Keratinocyte (primary cell): ENCODE data around the gene REEP6.
"Not testable (repeated sequence)": the region's sequence is repeated elsewhere in the genome, so short reads cannot be mapped to it uniquely, and the experiment has no call there.

Experiments
- EZH2 ChIP-seq: IDR thresholded peaks from one replicate; pipeline ENCODE4 v1.6.1; 2012; ENCODE audit warnings: inconsistent platforms, mild to moderate bottlenecking, low read length, moderate library complexity
- TF ChIP-seq, protein P1 (sequence below), 3 experiments: IDR thresholded peaks in 1 of 3; conservative IDR thresholded peaks in 1 of 3; optimal IDR thresholded peaks in 1 of 3; 2 replicates in 2 of 3; 3 replicates in 1 of 3; pipeline versions ENCODE3 to v1.5.1; 2011; ENCODE audit warnings: low read length in 3 of 3, mild to moderate bottlenecking in 3 of 3, moderate library complexity in 2 of 3, control low read depth in 1 of 3, inconsistent platforms in 1 of 3; ENCODE audit not compliant: insufficient read depth in 2 of 3; ENCODE audit errors: extremely low read depth in 1 of 3

DNA sequence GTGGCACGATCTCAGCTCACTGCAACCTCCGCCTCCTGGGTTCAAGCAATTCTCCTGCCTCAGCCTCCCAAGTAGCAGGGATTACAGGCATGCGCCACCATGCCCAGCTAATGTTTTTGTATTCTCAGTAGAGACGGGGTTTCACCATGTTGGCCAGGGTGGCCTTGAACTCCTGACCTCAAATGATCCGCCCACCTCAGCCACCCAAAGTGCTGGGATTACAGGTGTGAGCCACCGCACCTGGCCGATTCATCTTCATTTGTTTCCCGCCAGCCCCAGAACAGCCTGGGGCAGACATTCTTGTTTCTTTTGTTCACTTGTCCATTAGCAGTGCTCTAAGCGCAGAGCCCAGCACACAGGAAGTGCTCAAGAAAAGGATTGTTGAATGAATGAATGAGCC is 13.9 kb upstream of the REEP6 start:
- not testable (repeated sequence) for TF ChIP-seq EZH2
- TF ChIP-seq, protein P1, sequence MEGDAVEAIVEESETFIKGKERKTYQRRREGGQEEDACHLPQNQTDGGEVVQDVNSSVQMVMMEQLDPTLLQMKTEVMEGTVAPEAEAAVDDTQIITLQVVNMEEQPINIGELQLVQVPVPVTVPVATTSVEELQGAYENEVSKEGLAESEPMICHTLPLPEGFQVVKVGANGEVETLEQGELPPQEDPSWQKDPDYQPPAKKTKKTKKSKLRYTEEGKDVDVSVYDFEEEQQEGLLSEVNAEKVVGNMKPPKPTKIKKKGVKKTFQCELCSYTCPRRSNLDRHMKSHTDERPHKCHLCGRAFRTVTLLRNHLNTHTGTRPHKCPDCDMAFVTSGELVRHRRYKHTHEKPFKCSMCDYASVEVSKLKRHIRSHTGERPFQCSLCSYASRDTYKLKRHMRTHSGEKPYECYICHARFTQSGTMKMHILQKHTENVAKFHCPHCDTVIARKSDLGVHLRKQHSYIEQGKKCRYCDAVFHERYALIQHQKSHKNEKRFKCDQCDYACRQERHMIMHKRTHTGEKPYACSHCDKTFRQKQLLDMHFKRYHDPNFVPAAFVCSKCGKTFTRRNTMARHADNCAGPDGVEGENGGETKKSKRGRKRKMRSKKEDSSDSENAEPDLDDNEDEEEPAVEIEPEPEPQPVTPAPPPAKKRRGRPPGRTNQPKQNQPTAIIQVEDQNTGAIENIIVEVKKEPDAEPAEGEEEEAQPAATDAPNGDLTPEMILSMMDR (optimal IDR thresholded peaks at IDR 0.05 in 1 of 3, IDR thresholded peaks at IDR 0.05 in 1 of 3, conservative IDR thresholded peaks at IDR 0.05 in 1 of 3; ENCODE audit: extremely low read depth in 1 of 3, insufficient read depth in 2 of 3, low read length in 3 of 3), result not testable (repeated sequence)
